NCI-H345 treated with DMSO at 0.1 percent for 48 hours (cell line): ENCODE results near the gene IGSF22.
"Not testable (repeated sequence)": the region's sequence is repeated elsewhere in the genome, so short reads cannot be mapped to it uniquely, and the experiment has no call there.

Source experiments
- DNase-seq: peaks from one replicate; lab custom pipeline; 2025; ENCODE audit not compliant: unreplicated experiment; lab: John Stamatoyannopoulos, UW

IGSF22 gene

GRCh38 chr11:18692941-18693760 lies 32.8 kb downstream of the IGSF22 start:
- no peak for DNase-seq

DNA sequence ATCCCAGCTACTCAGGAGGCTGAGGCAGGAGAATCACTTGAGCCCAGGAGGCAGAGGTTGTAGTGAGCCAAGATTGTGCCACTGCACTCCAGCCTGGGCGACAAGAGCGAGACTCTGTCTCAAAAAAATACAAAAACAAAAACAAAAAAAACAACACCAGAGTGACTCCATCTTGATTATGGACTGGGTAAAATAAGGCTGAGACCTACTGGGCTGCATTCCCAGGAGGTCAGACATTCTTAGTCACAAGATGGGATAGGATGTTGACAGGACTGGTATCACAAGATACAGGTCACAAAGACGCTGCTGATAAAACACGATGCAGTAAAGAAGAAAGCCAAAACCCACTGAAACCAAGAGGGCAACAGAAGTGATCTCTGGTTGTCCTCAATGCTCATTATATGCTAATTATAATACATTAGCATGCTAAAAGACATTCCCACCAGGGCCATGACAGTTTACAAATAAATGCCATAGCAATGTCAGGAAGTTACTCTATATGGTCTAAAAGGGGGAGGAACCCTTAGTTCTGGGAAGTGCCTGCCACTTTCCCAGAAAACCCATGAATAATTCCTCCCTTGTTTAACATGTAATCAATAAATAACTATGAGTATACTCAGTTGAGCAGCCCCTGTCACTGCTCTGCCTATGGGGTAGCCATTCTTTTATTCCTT lies 34.4 kb downstream of the IGSF22 start:
- not testable (repeated sequence) for DNase-seq

- DNase-seq = no peak
Measured at GRCh38 chr11:18684267-18684666, 41.7 kb downstream of the IGSF22 start.

DNA sequence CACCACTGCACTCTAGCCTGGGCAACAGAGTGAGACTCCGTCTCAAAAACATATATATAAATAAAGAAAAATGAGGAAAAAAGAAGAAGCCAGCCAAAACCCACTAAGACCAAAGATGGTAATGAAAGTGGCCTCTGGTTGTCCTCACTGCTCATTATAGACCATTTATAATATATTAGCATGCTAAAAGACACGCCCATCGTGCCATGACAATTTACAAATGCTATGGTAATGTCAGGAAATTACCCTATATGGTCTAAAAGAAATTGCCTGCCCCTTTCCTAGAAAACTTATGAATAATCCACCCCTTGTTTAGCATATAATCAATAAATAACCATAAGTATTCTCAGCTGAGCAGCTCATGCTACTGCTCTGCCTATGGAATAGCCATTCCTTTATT lies 43.5 kb downstream of the IGSF22 start:
- no peak for DNase-seq

- not testable (repeated sequence) for DNase-seq
Measured at GRCh38 chr11:18681949-18682348, 44.0 kb downstream of the IGSF22 start.

- DNase-seq = no peak
Measured at GRCh38 chr11:18677560-18677959, 48.4 kb downstream of the IGSF22 start.

DNA sequence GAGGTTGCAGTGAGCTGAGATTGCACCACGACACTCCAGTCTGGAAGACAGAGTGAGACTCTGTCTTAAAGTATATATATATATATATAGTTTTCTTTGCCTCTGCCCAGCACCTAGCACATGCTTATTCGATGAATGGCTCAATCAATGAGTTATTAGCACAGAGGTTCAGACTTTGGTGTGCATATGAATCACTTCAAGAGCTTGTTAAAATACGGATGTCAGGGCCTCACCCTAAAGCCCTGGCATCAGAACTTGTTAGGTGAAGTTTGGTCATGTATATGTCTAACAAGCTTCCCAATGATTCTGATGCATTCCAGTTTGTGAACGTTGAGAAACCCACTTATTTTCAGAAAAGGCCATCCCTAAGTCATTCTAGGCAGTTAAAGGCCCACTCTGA lies 49.2 kb downstream of the IGSF22 start:
- no peak for DNase-seq

DNA sequence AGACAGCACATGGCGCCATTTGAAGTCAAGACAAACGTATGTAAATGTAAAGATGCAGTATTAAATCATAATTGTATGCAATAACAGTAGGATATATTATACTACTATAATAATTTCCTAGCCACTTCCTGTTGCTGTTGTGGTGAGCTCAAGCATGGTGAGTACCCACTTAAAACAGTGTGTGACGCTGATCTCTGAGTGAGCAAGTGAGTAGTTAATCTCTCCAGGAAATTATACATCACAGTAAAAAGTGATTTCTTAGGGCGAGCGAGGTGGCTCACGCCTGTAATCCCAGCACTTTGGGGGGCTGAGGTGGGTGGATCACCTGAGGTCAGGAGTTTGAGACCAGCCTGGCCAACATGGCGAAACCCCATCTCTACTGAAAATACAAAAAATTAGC lies 53.8 kb downstream of the IGSF22 start:
- not testable (repeated sequence) for DNase-seq

DNA sequence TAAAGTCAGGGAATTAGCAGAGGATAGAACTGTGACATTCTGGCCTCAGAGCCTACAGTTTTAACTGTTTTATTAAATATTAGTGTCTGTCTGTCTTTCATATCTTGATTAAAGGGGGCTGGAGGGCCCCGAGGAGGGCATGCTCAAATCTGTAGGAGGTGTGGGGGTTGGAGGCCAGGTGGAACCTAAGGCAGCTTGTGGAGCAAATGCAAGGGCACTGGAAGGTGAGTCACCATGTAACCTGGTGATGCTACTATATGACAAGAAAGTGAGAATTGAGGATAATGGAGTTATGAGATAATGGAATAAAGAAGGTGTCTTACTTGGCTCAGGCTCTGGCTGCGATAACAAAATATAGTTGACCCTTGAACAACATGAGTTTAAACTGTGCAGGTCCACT lies 54.7 kb downstream of the IGSF22 start:
- DNase-seq = no peak

DNA sequence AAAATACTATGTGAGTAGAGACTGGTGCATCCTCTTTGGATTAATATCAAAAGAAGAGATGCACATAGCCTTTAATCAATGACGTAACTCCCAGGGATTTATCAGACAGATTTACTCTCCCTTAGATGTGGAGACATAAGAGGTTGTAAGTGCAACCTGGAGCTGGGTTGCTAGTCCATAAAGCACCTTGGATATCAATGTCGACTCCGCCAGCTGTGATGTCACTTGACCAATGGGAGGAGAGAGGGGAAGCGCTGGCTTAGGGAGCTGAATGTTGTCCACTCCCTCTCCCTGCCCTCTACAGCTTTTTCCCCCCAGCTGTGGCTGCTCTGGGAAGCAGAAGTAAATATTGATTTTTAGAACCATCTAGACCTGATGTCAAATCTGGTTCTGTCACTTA lies 56.3 kb downstream of the IGSF22 start:
- DNase-seq = no peak

DNA sequence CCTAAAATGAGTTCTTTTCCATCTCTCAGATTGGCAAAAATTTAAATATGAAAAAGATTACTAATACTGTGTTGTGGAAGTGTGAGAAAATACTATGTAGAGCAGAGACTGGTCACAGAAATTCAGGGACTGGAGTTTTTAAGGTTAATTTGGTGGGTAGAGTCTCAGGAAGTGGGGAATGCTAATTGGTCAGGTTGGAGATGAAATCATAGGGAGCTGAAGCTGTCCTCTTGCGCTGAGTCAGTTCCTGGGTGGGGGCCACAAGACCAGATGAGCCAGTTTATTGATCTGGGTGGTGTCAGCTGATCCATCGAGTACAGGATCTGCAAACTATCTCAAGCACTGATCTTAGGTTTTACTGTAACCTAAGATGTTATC lies 56.8 kb downstream of the IGSF22 start:
- no peak for DNase-seq

- DNase-seq = no peak
Measured at GRCh38 chr11:18668131-18668530, 57.9 kb downstream of the IGSF22 start.

DNA sequence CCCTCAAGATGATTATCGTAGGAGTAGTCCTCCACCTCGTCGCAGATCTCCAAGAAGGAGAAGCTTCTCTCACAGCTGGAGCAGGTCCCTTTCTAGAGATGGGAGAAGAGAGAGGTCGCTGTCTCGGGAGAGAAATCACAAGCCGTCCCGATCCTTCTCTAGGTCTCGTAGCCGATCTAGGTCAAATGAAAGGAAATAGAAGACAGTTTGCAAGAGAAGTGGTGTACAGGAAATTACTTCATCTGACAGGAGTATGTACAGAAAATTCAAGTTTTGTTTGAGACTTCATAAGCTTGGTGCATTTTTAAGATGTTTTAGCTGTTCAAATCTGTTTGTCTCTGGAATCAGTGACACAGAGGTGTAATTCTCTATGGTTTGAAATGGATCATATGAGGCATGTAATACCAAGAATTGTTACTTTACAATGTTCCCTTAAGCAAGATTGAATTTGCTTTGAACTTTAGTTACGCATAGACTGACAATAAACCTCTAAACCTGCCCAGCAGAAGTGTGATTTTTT lies 60.6 kb downstream of the IGSF22 start:
- not testable (repeated sequence) for DNase-seq

DNA sequence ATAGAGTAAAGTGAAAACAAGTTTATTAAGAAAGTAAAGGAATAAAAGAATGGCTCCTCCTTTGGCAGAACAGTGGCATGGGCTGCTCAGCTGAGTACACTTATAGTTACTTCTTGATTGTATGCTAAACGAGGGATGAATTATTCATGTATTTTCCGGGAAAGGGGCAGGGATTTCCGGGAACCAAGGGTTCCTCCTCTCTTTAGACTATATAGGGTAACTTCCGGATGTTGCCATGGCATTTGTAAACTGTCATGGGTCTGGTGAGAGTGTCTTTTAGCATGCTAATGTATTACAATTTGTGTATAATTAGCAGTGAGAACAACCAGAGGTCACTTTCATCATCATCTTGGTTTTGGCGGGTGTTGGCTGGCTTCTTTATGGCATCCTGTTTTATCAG lies 68.3 kb downstream of the IGSF22 start:
- no peak for DNase-seq
